Hepatocyte (in vitro differentiated cells): ENCODE results near the gene C9. TPM values are rescaled to one million over a fixed set of nuclear protein-coding genes. Genes with fewer than 3 reads are reported as not detected.

ENCODE experiments used
- DNase-seq: peaks from one replicate; pipeline ENCODE4 v3.0.0-alpha.2; 2016; ENCODE audit warnings: low spot score
- H2AFZ ChIP-seq: fragments of 200-600 bp; sonication (generic); 2 replicates; pipeline ENCODE4 v1.6.0; 2016; ENCODE audit warnings: antibody characterized with exemption, mild to moderate bottlenecking
- H3K27ac ChIP-seq: fragments of 200-600 bp; sonication (generic); 2 replicates; pipeline ENCODE4 v1.5.1; 2016; ENCODE audit warnings: mild to moderate bottlenecking
- H3K27me3 ChIP-seq: fragments of 200-600 bp; sonication (generic); 2 replicates; pipeline ENCODE4 v1.6.1; 2016
- H3K36me3 ChIP-seq: fragments of 200-600 bp; sonication (generic); replicated peaks from 2 replicates; pipeline ENCODE4 v1.5.1; 2016; ENCODE audit warnings: low read depth; ENCODE audit not compliant: insufficient read depth
- H3K4me1 ChIP-seq: fragments of 200-600 bp; sonication (generic); 2 replicates; pipeline ENCODE4 v1.5.1; 2016; ENCODE audit warnings: mild to moderate bottlenecking, moderate library complexity; ENCODE audit not compliant: insufficient read depth
- H3K4me2 ChIP-seq: fragments of 200-600 bp; sonication (generic); 2 replicates; pipeline ENCODE4 v1.6.0; 2016
- H3K4me3 ChIP-seq: fragments of 200-600 bp; sonication (generic); 2 replicates; pipeline ENCODE4 v1.5.1; 2016; ENCODE audit warnings: mild to moderate bottlenecking
- H3K79me2 ChIP-seq: fragments of 200-600 bp; sonication (generic); 2 replicates; pipeline ENCODE4 v1.6.0; 2017; ENCODE audit warnings: mild to moderate bottlenecking
- H3K9me2 ChIP-seq: fragments of 200-600 bp; sonication (generic); replicated peaks from 2 replicates; pipeline ENCODE4 v1.6.0; 2017; ENCODE audit warnings: mild to moderate bottlenecking; ENCODE audit not compliant: insufficient read depth
- H3K9me3 ChIP-seq: fragments of 200-600 bp; sonication (generic); 2 replicates; pipeline ENCODE4 v1.5.1; 2016; ENCODE audit warnings: low read depth, mild to moderate bottlenecking
- H4K20me1 ChIP-seq: fragments of 200-600 bp; sonication (generic); 2 replicates; pipeline ENCODE4 v1.6.0; 2016; ENCODE audit warnings: mild to moderate bottlenecking; ENCODE audit not compliant: insufficient read depth, poor library complexity, severe bottlenecking
- EZH2 ChIP-seq: fragments of 200-600 bp; sonication (generic); IDR thresholded peaks from 2 replicates; pipeline ENCODE4 v1.6.1; 2016; ENCODE audit warnings: antibody characterized with exemption, mild to moderate bottlenecking, borderline replicate concordance
- EZH2phosphoT487 ChIP-seq: fragments of 200-600 bp; sonication (generic); IDR thresholded peaks from one replicate; pipeline ENCODE4 v1.6.1; 2018; ENCODE audit warnings: antibody characterized with exemption, mild to moderate bottlenecking, low read depth, moderate library complexity; ENCODE audit not compliant: unreplicated experiment, severe bottlenecking
- WGBS: methylation state at CpG from one replicate; pipeline ENCODE4 v1.1.6; 2016; ENCODE audit warnings: low lambda C conversion rate; ENCODE audit errors: missing lambda C conversion rate; 5-methylcytosine and 5-hydroxymethylcytosine counted together
- polyA plus RNA-seq: library from polyadenylated mRNA; unstranded; fragments of >200 nt; fragmentation: Nextera tagmentation; extraction: Ambion mirVana; gene quantifications from 2 replicates; pipeline ENCODE4 v1.2.1, GENCODE V29; 2016
- total RNA-seq: library from RNA; depleted of rRNA; stranded (reverse); fragments of >200 nt; gene quantifications from 2 replicates; pipeline ENCODE4 v1.2.3, GENCODE V29; 2014
- TF ChIP-seq, protein P1 (sequence below): fragments of 200-600 bp; sonication (generic); IDR thresholded peaks from 2 replicates; pipeline ENCODE4 v1.5.1; 2016; ENCODE audit warnings: antibody characterized with exemption, mild to moderate bottlenecking; ENCODE audit not compliant: poor library complexity

Gene C9
- total and polyA plus RNA-seq, 2 experiments from 2014 or later = 0.47 to 0.79 TPM

DNA sequence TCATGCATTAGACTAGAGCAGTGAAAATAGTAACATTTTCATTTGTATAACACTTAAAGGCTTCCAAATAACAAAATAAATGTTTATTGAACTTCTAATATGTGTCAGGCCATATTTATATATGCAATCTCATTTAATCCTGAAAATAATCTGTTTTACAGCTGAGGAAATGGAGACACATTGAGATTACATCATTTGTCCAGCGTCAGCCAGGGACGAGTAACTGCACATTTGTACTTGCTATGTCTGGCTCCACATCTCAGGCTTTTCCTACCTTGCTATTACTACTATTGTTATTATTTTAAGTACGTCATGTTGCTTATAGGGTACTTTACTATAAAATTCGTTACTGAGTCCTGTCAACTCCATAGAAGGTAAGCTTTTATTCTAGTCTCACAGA is 3.8 kb upstream of the C9 start:
- Histone ChIP-seq H3K4me1 (peaks cover 8% of the 10 kb centered on the region), H2AFZ (no peak overlapping the region), H3K79me2 (no peaks in the 10 kb centered on the region), H3K4me3 (no peak overlapping the region), H3K27me3 (no peaks in the 10 kb centered on the region), H4K20me1 (no peaks in the 10 kb centered on the region), H3K9me2 (no peaks in the 10 kb centered on the region), H3K27ac (no peak overlapping the region), H3K4me2 (no peak overlapping the region), H3K9me3 (no peaks in the 10 kb centered on the region), H3K36me3 (peaks cover 4% of the 10 kb centered on the region)
- no peak for DNase-seq
- 88% methylated on average over 4 of the region's 4 CpGs for WGBS
- no peak for TF ChIP-seq EZH2phosphoT487
- TF ChIP-seq EZH2 = no peak
- TF ChIP-seq, protein P1, sequence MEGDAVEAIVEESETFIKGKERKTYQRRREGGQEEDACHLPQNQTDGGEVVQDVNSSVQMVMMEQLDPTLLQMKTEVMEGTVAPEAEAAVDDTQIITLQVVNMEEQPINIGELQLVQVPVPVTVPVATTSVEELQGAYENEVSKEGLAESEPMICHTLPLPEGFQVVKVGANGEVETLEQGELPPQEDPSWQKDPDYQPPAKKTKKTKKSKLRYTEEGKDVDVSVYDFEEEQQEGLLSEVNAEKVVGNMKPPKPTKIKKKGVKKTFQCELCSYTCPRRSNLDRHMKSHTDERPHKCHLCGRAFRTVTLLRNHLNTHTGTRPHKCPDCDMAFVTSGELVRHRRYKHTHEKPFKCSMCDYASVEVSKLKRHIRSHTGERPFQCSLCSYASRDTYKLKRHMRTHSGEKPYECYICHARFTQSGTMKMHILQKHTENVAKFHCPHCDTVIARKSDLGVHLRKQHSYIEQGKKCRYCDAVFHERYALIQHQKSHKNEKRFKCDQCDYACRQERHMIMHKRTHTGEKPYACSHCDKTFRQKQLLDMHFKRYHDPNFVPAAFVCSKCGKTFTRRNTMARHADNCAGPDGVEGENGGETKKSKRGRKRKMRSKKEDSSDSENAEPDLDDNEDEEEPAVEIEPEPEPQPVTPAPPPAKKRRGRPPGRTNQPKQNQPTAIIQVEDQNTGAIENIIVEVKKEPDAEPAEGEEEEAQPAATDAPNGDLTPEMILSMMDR = no peak

DNA sequence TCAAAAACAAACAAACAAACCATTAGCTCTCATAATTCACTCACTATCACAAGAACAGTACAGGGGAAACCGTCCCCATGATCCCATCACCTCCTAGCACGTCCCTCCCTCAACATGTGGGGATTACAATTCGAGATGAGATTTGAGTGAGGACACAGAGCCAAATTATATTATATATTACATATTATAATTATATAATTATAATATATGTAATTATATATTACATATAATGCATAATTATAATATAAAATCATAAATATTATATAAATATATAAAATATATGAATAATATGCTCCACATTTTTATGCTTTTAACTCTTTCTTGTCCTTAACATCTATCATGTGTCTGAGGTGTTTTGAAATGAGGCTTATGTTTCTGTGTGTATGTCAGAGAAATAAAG is 3.4 kb upstream of the C9 start:
- H3K4me1 ChIP-seq = peaks cover 8% of the 10 kb centered on the region
- DNase-seq = no peak
- no peak overlapping the region for H3K27ac ChIP-seq
- H3K9me2 ChIP-seq = no peaks in the 10 kb centered on the region
- no peaks in the 10 kb centered on the region for H3K9me3 ChIP-seq
- no peak overlapping the region for H3K4me3 ChIP-seq
- H3K4me2 ChIP-seq = no peak overlapping the region
- peaks cover 4% of the 10 kb centered on the region for H3K36me3 ChIP-seq
- no peaks in the 10 kb centered on the region for H3K79me2 ChIP-seq
- no peaks in the 10 kb centered on the region for H3K27me3 ChIP-seq
- 88% methylated on average over 3 of the region's 3 CpGs for WGBS
- no peak overlapping the region for H2AFZ ChIP-seq
- TF ChIP-seq, protein P1 = no peak
- TF ChIP-seq EZH2phosphoT487 = no peak
- no peak for TF ChIP-seq EZH2
- H4K20me1 ChIP-seq = no peaks in the 10 kb centered on the region

DNA sequence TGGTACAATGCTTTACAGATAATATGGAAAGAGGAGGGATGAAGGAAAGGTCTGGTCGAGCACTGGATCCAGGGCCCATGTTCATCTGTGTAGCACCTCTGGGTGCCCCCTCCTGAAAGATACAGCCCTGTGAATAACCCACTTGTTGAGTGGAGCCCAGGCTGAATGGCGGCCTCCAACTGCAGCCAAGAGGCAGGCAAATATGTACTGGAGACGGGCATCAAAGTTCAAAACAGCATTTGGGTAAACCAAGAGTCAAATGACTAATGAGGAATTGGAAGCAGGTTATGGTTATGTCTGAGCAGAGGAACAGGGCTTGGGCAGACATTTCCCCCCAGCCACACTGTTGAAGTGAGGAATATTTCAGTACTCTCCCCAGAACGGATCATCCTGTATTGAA is 1.1 kb downstream of the C9 start:
- Histone ChIP-seq H3K9me2 (no peaks in the 10 kb centered on the region), H3K79me2 (no peaks in the 10 kb centered on the region), H2AFZ (no peak overlapping the region), H4K20me1 (no peaks in the 10 kb centered on the region), H3K4me1 (no peaks in the 10 kb centered on the region), H3K27ac (no peak overlapping the region), H3K27me3 (no peaks in the 10 kb centered on the region), H3K4me2 (no peak overlapping the region), H3K9me3 (no peaks in the 10 kb centered on the region), H3K36me3 (no peaks in the 10 kb centered on the region), H3K4me3 (no peak overlapping the region)
- WGBS = 90% methylated on average over 4 of the region's 4 CpGs
- TF ChIP-seq EZH2 (no peak), EZH2phosphoT487 (no peak)
- TF ChIP-seq, protein P1 = no peak
- DNase-seq = no peak

DNA sequence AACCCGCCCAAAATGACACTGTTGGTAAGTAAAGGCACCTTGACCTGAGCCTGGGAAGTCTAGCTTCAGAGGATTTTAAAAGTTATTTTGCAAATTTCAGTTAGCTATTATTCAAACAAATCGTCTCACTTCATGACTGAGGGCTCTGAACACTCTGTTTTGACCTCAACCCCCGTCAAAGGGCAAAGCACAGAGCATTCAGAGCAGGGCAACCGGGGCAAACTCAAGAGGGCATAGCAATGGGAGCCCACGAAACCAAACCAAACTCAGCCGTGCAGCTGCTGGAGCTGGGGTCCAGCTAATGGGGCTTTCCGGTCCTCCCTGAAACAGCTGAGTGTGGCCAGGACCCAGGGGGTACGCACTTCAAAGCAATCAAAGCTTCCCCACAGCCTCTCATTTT is 1.6 kb downstream of the C9 start:
- Histone ChIP-seq H3K9me2 (no peaks in the 10 kb centered on the region), H3K36me3 (no peaks in the 10 kb centered on the region), H4K20me1 (no peaks in the 10 kb centered on the region), H2AFZ (no peak overlapping the region), H3K9me3 (no peaks in the 10 kb centered on the region), H3K4me2 (no peak overlapping the region), H3K27ac (no peak overlapping the region), H3K4me1 (no peaks in the 10 kb centered on the region), H3K4me3 (no peak overlapping the region), H3K27me3 (no peaks in the 10 kb centered on the region), H3K79me2 (no peaks in the 10 kb centered on the region)
- WGBS = 96% methylated on average over 8 of the region's 8 CpGs
- TF ChIP-seq, protein P1 = no peak
- no peak for TF ChIP-seq EZH2phosphoT487
- TF ChIP-seq EZH2 = no peak
- no peak for DNase-seq
